ENCODE results near the gene ARHGDIA.

DNA sequence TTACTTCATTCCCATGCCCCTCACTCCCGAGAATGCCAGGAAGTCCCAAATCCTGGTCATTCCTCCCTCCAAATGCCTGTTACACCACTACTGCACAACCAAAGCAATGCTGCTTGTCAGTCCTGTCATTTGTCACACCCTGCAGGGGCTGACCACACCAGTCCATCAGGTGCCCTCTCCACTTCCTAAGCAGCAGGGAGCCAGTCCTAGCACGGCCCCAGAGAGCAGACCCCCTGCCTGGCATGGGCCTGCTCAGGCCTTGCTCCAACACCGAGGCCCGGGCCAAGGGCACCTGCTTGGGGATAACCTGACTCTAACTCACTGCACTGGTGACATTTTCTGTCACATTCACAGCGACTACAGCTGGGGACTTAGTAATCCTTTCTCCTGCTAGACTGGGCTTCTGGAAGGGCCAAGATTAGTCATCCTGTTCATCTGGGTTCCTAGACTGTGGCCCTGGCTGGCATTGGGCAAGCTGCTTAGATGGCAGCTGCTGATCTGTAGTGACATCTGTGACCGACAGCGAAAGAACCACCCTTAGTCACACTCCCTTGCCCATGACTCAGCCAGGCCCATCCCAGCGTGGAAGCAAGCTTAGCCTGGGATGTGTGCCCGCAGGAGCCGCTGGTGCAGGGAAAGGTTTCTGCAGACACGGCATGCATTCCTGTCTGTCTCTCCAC is 14.9 kb upstream of the ARHGDIA start:
- TF ChIP-seq, protein P1, sequence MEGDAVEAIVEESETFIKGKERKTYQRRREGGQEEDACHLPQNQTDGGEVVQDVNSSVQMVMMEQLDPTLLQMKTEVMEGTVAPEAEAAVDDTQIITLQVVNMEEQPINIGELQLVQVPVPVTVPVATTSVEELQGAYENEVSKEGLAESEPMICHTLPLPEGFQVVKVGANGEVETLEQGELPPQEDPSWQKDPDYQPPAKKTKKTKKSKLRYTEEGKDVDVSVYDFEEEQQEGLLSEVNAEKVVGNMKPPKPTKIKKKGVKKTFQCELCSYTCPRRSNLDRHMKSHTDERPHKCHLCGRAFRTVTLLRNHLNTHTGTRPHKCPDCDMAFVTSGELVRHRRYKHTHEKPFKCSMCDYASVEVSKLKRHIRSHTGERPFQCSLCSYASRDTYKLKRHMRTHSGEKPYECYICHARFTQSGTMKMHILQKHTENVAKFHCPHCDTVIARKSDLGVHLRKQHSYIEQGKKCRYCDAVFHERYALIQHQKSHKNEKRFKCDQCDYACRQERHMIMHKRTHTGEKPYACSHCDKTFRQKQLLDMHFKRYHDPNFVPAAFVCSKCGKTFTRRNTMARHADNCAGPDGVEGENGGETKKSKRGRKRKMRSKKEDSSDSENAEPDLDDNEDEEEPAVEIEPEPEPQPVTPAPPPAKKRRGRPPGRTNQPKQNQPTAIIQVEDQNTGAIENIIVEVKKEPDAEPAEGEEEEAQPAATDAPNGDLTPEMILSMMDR (IDR thresholded peaks at IDR 0.05): no peak
- TF ChIP-seq POLR2A (IDR thresholded peaks at IDR 0.05): no peak

Data from vagina (tissue), 2 donors.